Skeletal muscle satellite cell (primary cell): Measurements from ENCODE around the gene GBX1.

Experiments used
- H3K27me3 ChIP-seq: 2 replicates; pipeline ENCODE4 v1.7.0; 2013; ENCODE audit warnings: low read length; ENCODE audit not compliant: control insufficient read depth, insufficient read depth
- H3K36me3 ChIP-seq: 2 replicates; pipeline ENCODE4 v1.7.0; 2013; ENCODE audit warnings: mild to moderate bottlenecking, control low read depth, low read length; ENCODE audit not compliant: insufficient read depth
- H3K4me1 ChIP-seq: 2 replicates; pipeline ENCODE4 v1.7.0; 2013; ENCODE audit warnings: low read length; ENCODE audit not compliant: control insufficient read depth, insufficient read depth
- H3K4me2 ChIP-seq: 2 replicates; pipeline ENCODE4 v1.7.0; 2013; ENCODE audit warnings: mild to moderate bottlenecking, low read length
- H3K4me3 ChIP-seq: 2 replicates; pipeline ENCODE4 v1.7.0; 2013; ENCODE audit warnings: low read length
- H3K9ac ChIP-seq: 2 replicates; pipeline ENCODE4 v1.7.0; 2013; ENCODE audit warnings: mild to moderate bottlenecking, low read depth, low read length, moderate library complexity
- H3K9me3 ChIP-seq: replicated peaks from 2 replicates; pipeline ENCODE4 v1.7.0; 2013; ENCODE audit warnings: mild to moderate bottlenecking, control low read depth, low read length

The GBX1 gene

GRCh38 chr7:151133986-151134742 is 33.3 kb downstream of the GBX1 start:
- Histone ChIP-seq H3K9me3 (no peaks in the 10 kb centered on the region), H3K4me3 (no peak overlapping the region), H3K4me2 (no peak overlapping the region), H3K9ac (no peak overlapping the region), H3K4me1 (peaks cover 6% of the 10 kb centered on the region), H3K27me3 (no peaks in the 10 kb centered on the region), H3K36me3 (peaks cover 70% of the 10 kb centered on the region)

GRCh38 chr7:151133266-151133985 is 34.1 kb downstream of the GBX1 start:
- Histone ChIP-seq H3K9me3 (no peaks in the 10 kb centered on the region), H3K27me3 (no peaks in the 10 kb centered on the region), H3K9ac (no peak overlapping the region), H3K4me2 (no peak overlapping the region), H3K36me3 (peaks cover 75% of the 10 kb centered on the region), H3K4me1 (peaks cover 6% of the 10 kb centered on the region), H3K4me3 (no peak overlapping the region)

- H3K9me3 ChIP-seq = no peaks in the 10 kb centered on the region
- H3K27me3 ChIP-seq = no peaks in the 10 kb centered on the region
- H3K36me3 ChIP-seq = peaks cover 78% of the 10 kb centered on the region
Observed at GRCh38 chr7:151132461-151133205, 34.9 kb downstream of the GBX1 start.

GRCh38 chr7:151131592-151132293 is 35.8 kb downstream of the GBX1 start:
- Histone ChIP-seq H3K36me3 (peaks cover 82% of the 10 kb centered on the region), H3K9ac (no peak overlapping the region)

More at GRCh38 chr7:151132461-151133205, 34.9 kb downstream of the GBX1 start:
- Histone ChIP-seq H3K9ac (no peak overlapping the region), H3K4me3 (no peak overlapping the region), H3K4me2 (no peak overlapping the region), H3K4me1 (peaks cover 6% of the 10 kb centered on the region)

GRCh38 chr7:151131224-151131591 is 36.3 kb downstream of the GBX1 start:
- H3K4me1 ChIP-seq = peaks cover 6% of the 10 kb centered on the region
- H3K9me3 ChIP-seq = no peaks in the 10 kb centered on the region
- peaks cover 76% of the 10 kb centered on the region for H3K36me3 ChIP-seq
- no peak overlapping the region for H3K9ac ChIP-seq
- no peaks in the 10 kb centered on the region for H3K27me3 ChIP-seq
- no peak overlapping the region for H3K4me2 ChIP-seq
- no peak overlapping the region for H3K4me3 ChIP-seq

More at GRCh38 chr7:151131592-151132293, 35.8 kb downstream of the GBX1 start:
- no peaks in the 10 kb centered on the region for H3K9me3 ChIP-seq
- H3K4me3 ChIP-seq = no peak overlapping the region
- no peak overlapping the region for H3K4me2 ChIP-seq
- no peaks in the 10 kb centered on the region for H3K27me3 ChIP-seq
- peaks cover 6% of the 10 kb centered on the region for H3K4me1 ChIP-seq

GRCh38 chr7:151130741-151131157 is 36.7 kb downstream of the GBX1 start:
- Histone ChIP-seq H3K4me1 (peaks cover 6% of the 10 kb centered on the region), H3K36me3 (peaks cover 72% of the 10 kb centered on the region), H3K27me3 (no peaks in the 10 kb centered on the region)

GRCh38 chr7:151129960-151130591 is 37.4 kb downstream of the GBX1 start:
- H3K9ac ChIP-seq = no peak overlapping the region
- H3K9me3 ChIP-seq = no peaks in the 10 kb centered on the region
- no peaks in the 10 kb centered on the region for H3K27me3 ChIP-seq
- no peak overlapping the region for H3K4me2 ChIP-seq
- peaks cover 66% of the 10 kb centered on the region for H3K36me3 ChIP-seq
- H3K4me3 ChIP-seq = no peak overlapping the region
- H3K4me1 ChIP-seq = peaks cover 13% of the 10 kb centered on the region

More at GRCh38 chr7:151130741-151131157, 36.7 kb downstream of the GBX1 start:
- no peak overlapping the region for H3K4me2 ChIP-seq
- no peak overlapping the region for H3K9ac ChIP-seq
- H3K9me3 ChIP-seq = no peaks in the 10 kb centered on the region
- H3K4me3 ChIP-seq = no peak overlapping the region

- Histone ChIP-seq H3K9ac (no peak overlapping the region), H3K4me1 (peaks cover 13% of the 10 kb centered on the region), H3K4me2 (no peak overlapping the region), H3K27me3 (no peaks in the 10 kb centered on the region), H3K4me3 (no peak overlapping the region), H3K9me3 (no peaks in the 10 kb centered on the region), H3K36me3 (peaks cover 67% of the 10 kb centered on the region)
Observed at GRCh38 chr7:151129117-151129959, 38.2 kb downstream of the GBX1 start.

GRCh38 chr7:151128716-151129115 is 38.8 kb downstream of the GBX1 start:
- no peaks in the 10 kb centered on the region for H3K27me3 ChIP-seq
- H3K4me1 ChIP-seq = peaks cover 13% of the 10 kb centered on the region
- no peak overlapping the region for H3K4me2 ChIP-seq
- H3K9ac ChIP-seq = no peak overlapping the region
- H3K4me3 ChIP-seq = no peak overlapping the region
- peaks cover 65% of the 10 kb centered on the region for H3K36me3 ChIP-seq
- no peaks in the 10 kb centered on the region for H3K9me3 ChIP-seq

GRCh38 chr7:151128144-151128543 is 39.4 kb downstream of the GBX1 start:
- H3K4me1 ChIP-seq = peaks cover 13% of the 10 kb centered on the region
- H3K27me3 ChIP-seq = no peaks in the 10 kb centered on the region
- no peaks in the 10 kb centered on the region for H3K9me3 ChIP-seq
- no peak overlapping the region for H3K4me3 ChIP-seq
- H3K9ac ChIP-seq = no peak overlapping the region
- H3K4me2 ChIP-seq = no peak overlapping the region
- H3K36me3 ChIP-seq = peaks cover 68% of the 10 kb centered on the region
